Left lung (tissue), 10 donors: ENCODE data around the gene BCL2L14. TPM values are rescaled to one million over a fixed set of nuclear protein-coding genes. Genes with fewer than 3 reads are reported as not detected.

Source experiments
- ATAC-seq: fragments of 200-7000 bp; cut with Tn5 transposase; one replicate; pipeline ENCODE4 v1.9.1; 2020; ENCODE audit warnings: moderate library complexity
- DNase-seq, 4 donors: peaks; one replicate each; pipeline ENCODE4 v3.0.0-alpha.2; 2013 to 2020
- H3K27ac ChIP-seq, 2 donors: fragments of 200-600 bp; sonication (generic) in 1 of 2; one replicate each; pipeline versions ENCODE4 v1.5.0 to v1.8.0; 2020 to 2021
- H3K27me3 ChIP-seq, 2 donors: fragments of 200-600 bp; sonication (generic) in 1 of 2; one replicate each; pipeline versions ENCODE4 v1.5.0 to v1.8.0; 2020 to 2021
- H3K36me3 ChIP-seq, 2 donors: fragments of 200-600 bp; sonication (generic) in 1 of 2; one replicate each; pipeline versions ENCODE4 v1.5.0 to v1.8.0; 2020 to 2021
- H3K4me1 ChIP-seq, 2 donors: fragments of 200-600 bp; one replicate each; pipeline ENCODE4 v1.8.0; 2021
- H3K4me3 ChIP-seq, 2 donors: fragments of 200-600 bp; sonication (generic) in 1 of 2; one replicate each; pipeline versions ENCODE4 v1.5.0 to v1.8.0; 2020 to 2021; ENCODE audit warnings: mild to moderate bottlenecking in 1 of 2
- H3K9me3 ChIP-seq, 2 donors: fragments of 200-600 bp; sonication (generic) in 1 of 2; one replicate each; pipeline versions ENCODE4 v1.5.0 to v1.8.0; 2020 to 2021
- CTCF ChIP-seq, 2 donors: fragments of 200-600 bp; sonication (generic) in 1 of 2; IDR thresholded peaks; one replicate each; pipeline versions ENCODE4 v1.5.0 to v1.8.0; 2021; ENCODE audit warnings: antibody characterized with exemption in 2 of 2
- intact Hi-C, 2 donors: fragments of 100-400 bp; cut with DNase I; formaldehyde crosslinking; loops; one replicate each; pipeline versions ENCODE4 v1.11.2 to v1.14.2; 2022
- polyA plus RNA-seq, 6 donors: library from polyadenylated mRNA; unstranded; fragments of 120-200 nt; gene quantifications; one replicate each; pipeline ENCODE4 v1.2.1, GENCODE V29; 2013; ENCODE audit not compliant: insufficient read length in 6 of 6
- total RNA-seq, 2 donors: library from RNA; stranded (reverse); fragmentation: NEBNext Ultra II Directional; extraction: Animal tissue kit (Norgen Biotek cat#: 25700); gene quantifications; one replicate each; pipeline ENCODE4 v1.2.1, GENCODE V29; 2021
- donor health status: DM: no; HTN: yes; CAD: no.
- donor health status: DM: no; HTN: no; CAD: no.

The BCL2L14 gene
- total and polyA plus RNA-seq, 8 donors, result 0.31 to 1.7 (median 0.69) TPM

- intact Hi-C loops, result loop anchor here (5.0 to 10.0 kb wide), 2 partner anchors 448 to 451 kb away; no protein-coding TSS in a partner anchor
- Histone ChIP-seq H3K27me3 (no peaks in the 10 kb centered on the region), H3K4me3 (peak overlapping the region; percentile 30 to 37), H3K36me3 (no peaks in the 10 kb centered on the region), H3K4me1 (peaks cover 0 to 11% of the 10 kb centered on the region in 2 donors), H3K27ac (peak overlapping the region; percentile 57 to 72), H3K9me3 (no peaks in the 10 kb centered on the region)
- DNase-seq, result peak; percentile 78 to 89 (median 82)
- TF ChIP-seq CTCF (IDR thresholded peaks at IDR 0.05), result peak; percentile 79 to 86
- peak; percentile 94 for ATAC-seq
These were observed 37.6 kb upstream of the BCL2L14 start for GRCh38 chr12:12032851-12033797.

- Histone ChIP-seq H3K9me3 (no peaks in the 10 kb centered on the region), H3K27ac (no peak overlapping the region), H3K4me3 (no peak overlapping the region), H3K4me1 (peaks cover 0 to 11% of the 10 kb centered on the region in 2 donors), H3K36me3 (no peaks in the 10 kb centered on the region), H3K27me3 (no peaks in the 10 kb centered on the region)
- DNase-seq (no peak), ATAC-seq (no peak)
- intact Hi-C loops, result loop anchor here (5.0 to 10.0 kb wide), 2 partner anchors 449 to 452 kb away; no protein-coding TSS in a partner anchor
- no peak for TF ChIP-seq CTCF (IDR thresholded peaks at IDR 0.05)
These were observed 36.9 kb upstream of the BCL2L14 start for GRCh38 chr12:12033824-12034223.

- no peak for TF ChIP-seq CTCF (IDR thresholded peaks at IDR 0.05)
- Histone ChIP-seq H3K4me1 (peaks cover 0 to 11% of the 10 kb centered on the region in 2 donors), H3K27ac (no peak overlapping the region), H3K36me3 (no peaks in the 10 kb centered on the region), H3K9me3 (no peaks in the 10 kb centered on the region), H3K27me3 (no peaks in the 10 kb centered on the region), H3K4me3 (no peak overlapping the region)
- DNase-seq (no peak), ATAC-seq (no peak)
- intact Hi-C loops, result loop anchor here (5.0 to 10.0 kb wide), 2 partner anchors 450 to 452 kb away; no protein-coding TSS in a partner anchor
These were observed 36.4 kb upstream of the BCL2L14 start for GRCh38 chr12:12034344-12034743.

GRCh38 chr12:12035229-12035628 lies 35.5 kb upstream of the BCL2L14 start:
- H3K27ac ChIP-seq, result no peak overlapping the region
- TF ChIP-seq CTCF (IDR thresholded peaks at IDR 0.05), result no peak
- no peaks in the 10 kb centered on the region for H3K36me3 ChIP-seq
- peaks cover 0 to 11% of the 10 kb centered on the region in 2 donors for H3K4me1 ChIP-seq
- H3K9me3 ChIP-seq, result no peaks in the 10 kb centered on the region
- no peaks in the 10 kb centered on the region for H3K27me3 ChIP-seq
- intact Hi-C loops, result loop anchor here in 1 of 2 donors (10.0 kb wide), 1 partner anchor 450 kb away; no protein-coding TSS in a partner anchor
- H3K4me3 ChIP-seq, result no peak overlapping the region
- ATAC-seq (no peak), DNase-seq (no peak)

- intact Hi-C loops, result loop anchor here in 1 of 2 donors (10.0 kb wide), 1 partner anchor 452 kb away; no protein-coding TSS in a partner anchor
- DNase-seq (no peak), ATAC-seq (no peak)
- TF ChIP-seq CTCF (IDR thresholded peaks at IDR 0.05), result no peak
- Histone ChIP-seq H3K27me3 (no peaks in the 10 kb centered on the region), H3K27ac (no peak overlapping the region), H3K4me1 (peaks cover 0 to 11% of the 10 kb centered on the region in 2 donors), H3K36me3 (no peaks in the 10 kb centered on the region), H3K9me3 (no peaks in the 10 kb centered on the region), H3K4me3 (no peak overlapping the region)
These were observed 33.8 kb upstream of the BCL2L14 start for GRCh38 chr12:12036901-12037300.
